ENCODE data around the gene AKAIN1. TPM values are rescaled to one million over a fixed set of nuclear protein-coding genes. Genes with fewer than 3 reads are reported as not detected.

AKAIN1 gene
- total and polyA plus RNA-seq, 2 of the 8 experiments (the other 6 are each of a cell fraction or from before 2014, with no cell fraction given) = not detected

DNA sequence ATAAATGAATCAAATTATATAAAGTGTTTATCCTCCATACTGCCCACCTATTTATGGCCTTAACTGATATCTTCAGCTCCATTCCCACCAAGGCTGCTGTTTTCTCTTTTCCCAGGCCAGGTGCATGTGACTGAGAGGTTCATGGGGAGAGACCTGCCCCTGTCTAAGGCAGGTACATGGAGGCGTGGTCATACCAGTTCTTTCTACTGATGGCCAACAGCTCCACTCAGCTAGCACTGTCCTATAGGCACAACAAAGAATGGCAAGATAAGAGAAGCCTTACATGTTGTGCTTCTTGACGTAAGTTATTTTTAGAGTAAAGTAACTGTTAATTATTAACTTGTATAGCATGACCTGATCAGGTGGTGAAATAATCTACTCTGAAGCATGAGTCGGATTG, 16.8 kb downstream of the AKAIN1 start:
- Histone ChIP-seq H4K8ac (ENCODE audit: extremely low read depth, insufficient read depth, low read length) (no peak overlapping the region), H3K18ac (ENCODE audit: extremely low read depth, low read length) (no peak overlapping the region), H4K91ac (replicated peaks; ENCODE audit: insufficient read length, low read length) (no peak overlapping the region), H3K9me3 (ENCODE audit: insufficient read depth in 2 of 2, low read depth in 1 of 2, low read length in 1 of 2) (no peaks in the 10 kb centered on the region), H2AFZ (ENCODE audit: low read length) (no peak overlapping the region), H2BK120ac (replicated peaks; ENCODE audit: low read depth, low read length) (no peak overlapping the region), H3K23ac (ENCODE audit: insufficient read length) (no peak overlapping the region), H3K23me2 (ENCODE audit: low read depth, low read length) (no peaks in the 10 kb centered on the region), H2AK5ac (ENCODE audit: low read depth, low read length) (no peak overlapping the region), H4K20me1 (replicated peaks in 1 of 2; ENCODE audit: control insufficient read depth in 1 of 2, insufficient read depth in 2 of 2, low read length in 2 of 2) (no peaks in the 10 kb centered on the region), H3K79me2 (ENCODE audit: control insufficient read depth in 1 of 2, insufficient read depth in 2 of 2, low read length in 2 of 2) (no peaks in the 10 kb centered on the region), H3K9ac (replicated peaks in 1 of 4; ENCODE audit: extremely low read depth in 1 of 4, low read depth in 3 of 4, low read length in 3 of 4) (no peak overlapping the region), H3K4me2 (ENCODE audit: insufficient read depth in 1 of 2, low read depth in 2 of 2, low read length in 2 of 2) (no peak overlapping the region), H3K56ac (replicated peaks; ENCODE audit: insufficient read length, low read depth, low read length) (no peak overlapping the region), H3K27me3 (replicated peaks in 1 of 4; ENCODE audit: control insufficient read depth in 3 of 4, extremely low read depth in 1 of 4, insufficient read depth in 3 of 4, low read length in 3 of 4) (no peaks in the 10 kb centered on the region), H3K4me1 (replicated peaks in 1 of 4; ENCODE audit: control insufficient read depth in 3 of 4, insufficient read depth in 4 of 4, low read length in 3 of 4) (no peaks in the 10 kb centered on the region), H3K79me1 (ENCODE audit: low read depth, low read length) (no peaks in the 10 kb centered on the region), H3K14ac (ENCODE audit: insufficient read length) (no peak overlapping the region), H2BK20ac (ENCODE audit: low read length) (no peak overlapping the region), H2BK5ac (ENCODE audit: low read depth, low read length) (no peak overlapping the region), H4K5ac (ENCODE audit: insufficient read length, low read depth, low read length) (no peak overlapping the region), H3K36me3 (ENCODE audit: control insufficient read depth in 2 of 4, insufficient read depth in 4 of 4, low read length in 3 of 4) (no peaks in the 10 kb centered on the region), H3K27ac (ENCODE audit: low read depth, low read length) (no peak overlapping the region), H3K4ac (replicated peaks; ENCODE audit: insufficient read length, low read depth, low read length) (no peak overlapping the region), H3K4me3 (ENCODE audit: extremely low read depth in 1 of 4, insufficient read depth in 2 of 4, low read depth in 3 of 4, low read length in 4 of 4) (no peak overlapping the region), H2BK15ac (ENCODE audit: low read length) (no peak overlapping the region), H2BK12ac (ENCODE audit: low read depth, low read length) (no peak overlapping the region)
- WGBS, 2 experiments (ENCODE audit: extremely low coverage in 1 of 2, insufficient coverage in 1 of 2, insufficient read length in 1 of 2, insufficient replicate concordance in 2 of 2, low coverage in 1 of 2, low lambda C conversion rate in 2 of 2, missing lambda C conversion rate in 1 of 2) = 86% methylated on average over 3 of the region's 3 CpGs; no CpG with 5 or more reads in 1 of the 2 experiments
- ChIA-PET POLR2A (ENCODE audit: partially characterized antibody) (no interaction called here), CTCF (ENCODE audit: partially characterized antibody) (interaction anchor here (1.8 kb wide), 1 partner anchor 115 kb away, joined by 5 read pairs; no protein-coding TSS in a partner anchor)
- DNase-seq (ENCODE audit: low read depth in 1 of 2, low spot score in 2 of 2) = no peak
- FAIRE-seq = no peak
- TF ChIP-seq POLR2A (IDR thresholded peaks at IDR 0.05; ENCODE audit: control extremely low read depth in 1 of 2, low read depth in 2 of 2, low read length in 2 of 2) = no peak
- no peak for TF ChIP-seq RFX5 (IDR thresholded peaks at IDR 0.05; ENCODE audit: borderline replicate concordance, low read depth, low read length)
- TF ChIP-seq, protein P1, sequence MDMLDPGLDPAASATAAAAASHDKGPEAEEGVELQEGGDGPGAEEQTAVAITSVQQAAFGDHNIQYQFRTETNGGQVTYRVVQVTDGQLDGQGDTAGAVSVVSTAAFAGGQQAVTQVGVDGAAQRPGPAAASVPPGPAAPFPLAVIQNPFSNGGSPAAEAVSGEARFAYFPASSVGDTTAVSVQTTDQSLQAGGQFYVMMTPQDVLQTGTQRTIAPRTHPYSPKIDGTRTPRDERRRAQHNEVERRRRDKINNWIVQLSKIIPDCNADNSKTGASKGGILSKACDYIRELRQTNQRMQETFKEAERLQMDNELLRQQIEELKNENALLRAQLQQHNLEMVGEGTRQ (IDR thresholded peaks at IDR 0.05; ENCODE audit: low read length) = no peak
- TF ChIP-seq TBP (IDR thresholded peaks at IDR 0.05; ENCODE audit: low read depth, low read length) = no peak
- TF ChIP-seq, protein P2, sequence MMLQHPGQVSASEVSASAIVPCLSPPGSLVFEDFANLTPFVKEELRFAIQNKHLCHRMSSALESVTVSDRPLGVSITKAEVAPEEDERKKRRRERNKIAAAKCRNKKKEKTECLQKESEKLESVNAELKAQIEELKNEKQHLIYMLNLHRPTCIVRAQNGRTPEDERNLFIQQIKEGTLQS (IDR thresholded peaks at IDR 0.05; ENCODE audit: insufficient read depth, low read depth, low read length) = no peak
- TF ChIP-seq FOSL1 (IDR thresholded peaks at IDR 0.05; ENCODE audit: insufficient read depth, low read depth, low read length) = no peak
- TF ChIP-seq BACH1 (IDR thresholded peaks at IDR 0.05; ENCODE audit: low read length) = no peak
- no peak for TF ChIP-seq ZNF274 (IDR thresholded peaks at IDR 0.05; ENCODE audit: borderline replicate concordance, extremely low read depth, low read length)
- TF ChIP-seq, protein P3, sequence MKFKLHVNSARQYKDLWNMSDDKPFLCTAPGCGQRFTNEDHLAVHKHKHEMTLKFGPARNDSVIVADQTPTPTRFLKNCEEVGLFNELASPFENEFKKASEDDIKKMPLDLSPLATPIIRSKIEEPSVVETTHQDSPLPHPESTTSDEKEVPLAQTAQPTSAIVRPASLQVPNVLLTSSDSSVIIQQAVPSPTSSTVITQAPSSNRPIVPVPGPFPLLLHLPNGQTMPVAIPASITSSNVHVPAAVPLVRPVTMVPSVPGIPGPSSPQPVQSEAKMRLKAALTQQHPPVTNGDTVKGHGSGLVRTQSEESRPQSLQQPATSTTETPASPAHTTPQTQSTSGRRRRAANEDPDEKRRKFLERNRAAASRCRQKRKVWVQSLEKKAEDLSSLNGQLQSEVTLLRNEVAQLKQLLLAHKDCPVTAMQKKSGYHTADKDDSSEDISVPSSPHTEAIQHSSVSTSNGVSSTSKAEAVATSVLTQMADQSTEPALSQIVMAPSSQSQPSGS (IDR thresholded peaks at IDR 0.05; ENCODE audit: low read length) = no peak
- no peak for TF ChIP-seq TAF7 (optimal IDR thresholded peaks at IDR 0.05; ENCODE audit: borderline replicate concordance, low read depth, low read length)
- no peak for TF ChIP-seq CREB1 (IDR thresholded peaks at IDR 0.05)
- no peak for TF ChIP-seq POU5F1 (IDR thresholded peaks at IDR 0.05; ENCODE audit: low read depth, low read length)
